ENCODE data around the gene PRR23E. TPM values are rescaled to one million over a fixed set of nuclear protein-coding genes. Genes with fewer than 3 reads are reported as not detected.

The PRR23E gene, protein sequence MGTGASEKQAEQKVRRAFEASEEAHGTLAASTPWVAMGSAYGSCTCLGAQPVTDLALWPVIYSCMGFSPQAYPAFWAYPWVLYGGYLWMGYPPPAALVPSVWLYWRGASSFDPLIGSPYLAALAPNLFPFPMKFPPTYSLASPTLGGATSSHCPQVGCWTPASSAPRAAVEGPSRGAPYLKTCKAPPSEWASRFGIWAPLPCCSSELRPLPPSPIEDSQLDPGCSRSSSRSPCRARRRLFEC
- not detected for polyA plus RNA-seq
- long read RNA-seq, donor 1, result 0 reads
- long read RNA-seq, donor 2, result 0 reads
- long read RNA-seq, donor 3, result 0 reads
- long read RNA-seq, donor 4, result 0 reads
- long read RNA-seq, donor 5, result 0 reads
- long read RNA-seq, donor 6, result 0 reads
- long read RNA-seq, donor 7, result 0 reads
- long read RNA-seq, donor 8, result 0 reads
- long read RNA-seq, donor 9, result 0 reads
- long read RNA-seq, donor 10, result 0 reads

DNA sequence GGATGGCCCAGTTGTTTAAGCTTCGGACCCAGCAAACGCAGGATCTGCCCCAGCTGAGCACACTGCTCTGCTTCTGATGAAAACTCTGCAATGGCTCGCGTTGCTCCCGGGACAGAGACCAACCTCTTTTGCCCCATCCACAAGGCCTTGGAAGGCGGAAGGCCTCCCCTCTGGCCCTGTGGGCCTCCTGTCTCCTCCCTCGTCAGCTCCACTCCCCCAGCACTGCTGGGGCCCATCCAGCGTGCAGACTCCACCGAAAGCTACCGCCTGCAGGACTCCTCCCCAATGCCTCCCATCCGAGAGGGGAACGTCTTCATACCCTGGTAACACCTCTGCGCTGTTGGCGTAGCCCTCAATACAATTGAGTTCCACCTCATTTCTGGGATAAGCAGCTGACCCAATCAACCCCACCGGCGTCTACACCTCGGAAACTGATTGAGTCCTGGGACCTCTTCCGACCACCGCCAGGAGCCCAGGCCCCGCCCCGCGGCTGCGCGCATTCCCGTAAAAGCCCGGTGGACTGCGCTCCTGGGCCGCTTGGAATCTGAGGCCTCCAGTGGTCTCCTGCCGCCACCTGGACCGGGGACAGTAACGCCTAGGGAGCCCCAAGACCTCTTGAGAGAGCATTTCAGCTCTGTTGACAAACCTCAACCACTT is at the start of gene PRR23E:
Gene PRR23E (plus strand): TSS at position 556 of the 657 bp plus-strand sequence. CDS start 3,555 bp downstream, outside the sequence.
- Histone ChIP-seq H3K9me3 (ENCODE audit: control insufficient read depth in 2 of 2, insufficient read depth in 1 of 2, low read depth in 1 of 2, low read length in 1 of 2) (peaks cover 0 to 7% of the 10 kb centered on the region in 2 donors), H3K36me3 (ENCODE audit: control insufficient read depth in 3 of 3, insufficient read depth in 2 of 3, low read depth in 1 of 3, low read length in 3 of 3) (no peaks in the 10 kb centered on the region), H3K4me3 (ENCODE audit: low read depth in 1 of 3, low read length in 3 of 3) (no peak within 1 kb of the TSS), H3K27me3 (ENCODE audit: control insufficient read depth in 3 of 3, insufficient read depth in 3 of 3, low read length in 3 of 3) (peaks cover 1 to 3% (median 2%) of the 10 kb centered on the region in 3 donors), H3K4me1 (ENCODE audit: control insufficient read depth in 3 of 3, insufficient read depth in 2 of 3, low read depth in 1 of 3, low read length in 2 of 3) (no peaks in the 10 kb centered on the region), H3K27ac (ENCODE audit: low read depth in 1 of 3, low read length in 2 of 3) (no peak within 1 kb of the TSS)
- FAIRE-seq (no peak), DNase-seq (no peak)
- 89 to 92% (median 89%) methylated on average over 31 of the region's 31 CpGs for whole genome bisulfite sequencing, 3 donors

GRCh38 chr3:127143172-127143571 is 49.8 kb upstream of the PRR23E start:
- no peak for FAIRE-seq
- 63 to 94% (median 92%) methylated on average over 2 of the region's 2 CpGs for WGBS, 3 donors

DNA sequence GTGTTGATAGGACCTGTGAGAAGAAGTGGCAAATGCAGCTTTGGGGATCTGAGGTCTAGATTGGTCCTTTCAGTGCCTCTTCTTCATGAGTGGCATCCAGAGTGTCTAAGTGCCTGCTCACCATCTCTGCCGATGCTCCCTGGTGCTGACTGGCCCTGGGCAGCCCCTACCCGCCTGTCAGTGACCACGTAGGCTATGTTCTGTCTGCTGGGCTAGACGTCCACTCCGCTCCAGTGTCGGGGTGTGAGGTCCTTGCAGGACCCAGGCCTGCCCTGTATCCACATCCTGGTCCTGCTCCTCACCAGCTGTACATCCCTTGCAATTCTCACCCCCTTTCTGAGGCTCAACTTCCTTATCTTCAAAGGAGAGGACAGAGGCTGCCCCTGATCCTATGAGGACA is 48.3 kb upstream of the PRR23E start:
- H3K4me3 ChIP-seq (ENCODE audit: low read depth in 1 of 3, low read length in 3 of 3), result no peak overlapping the region
- H3K27ac ChIP-seq (ENCODE audit: low read depth in 1 of 3, low read length in 2 of 3), result no peak overlapping the region
- DNase-seq (no peak), FAIRE-seq (no peak)
- no peaks in the 10 kb centered on the region for H3K36me3 ChIP-seq (ENCODE audit: control insufficient read depth in 3 of 3, insufficient read depth in 2 of 3, low read depth in 1 of 3, low read length in 3 of 3)
- peaks cover 0 to 4% of the 10 kb centered on the region in 2 donors for H3K9me3 ChIP-seq (ENCODE audit: control insufficient read depth in 2 of 2, insufficient read depth in 1 of 2, low read depth in 1 of 2, low read length in 1 of 2)
- H3K27me3 ChIP-seq (ENCODE audit: control insufficient read depth in 3 of 3, insufficient read depth in 3 of 3, low read length in 3 of 3), result peaks cover 0 to 7% (median 0%) of the 10 kb centered on the region in 3 donors
- 87 to 91% (median 89%) methylated on average over 6 of the region's 6 CpGs for WGBS, 3 donors
- H3K4me1 ChIP-seq (ENCODE audit: control insufficient read depth in 3 of 3, insufficient read depth in 2 of 3, low read depth in 1 of 3, low read length in 2 of 3), result peaks cover 0 to 19% (median 0%) of the 10 kb centered on the region in 3 donors

More at GRCh38 chr3:127143172-127143571, 49.8 kb upstream of the PRR23E start:
- no peak for DNase-seq
- Histone ChIP-seq H3K4me3 (ENCODE audit: low read depth in 1 of 3, low read length in 3 of 3) (no peak overlapping the region), H3K9me3 (ENCODE audit: control insufficient read depth in 2 of 2, insufficient read depth in 1 of 2, low read depth in 1 of 2, low read length in 1 of 2) (peaks cover 0 to 4% of the 10 kb centered on the region in 2 donors), H3K27me3 (ENCODE audit: control insufficient read depth in 3 of 3, insufficient read depth in 3 of 3, low read length in 3 of 3) (peaks cover 0 to 9% (median 0%) of the 10 kb centered on the region in 3 donors), H3K36me3 (ENCODE audit: control insufficient read depth in 3 of 3, insufficient read depth in 2 of 3, low read depth in 1 of 3, low read length in 3 of 3) (no peaks in the 10 kb centered on the region), H3K27ac (ENCODE audit: low read depth in 1 of 3, low read length in 2 of 3) (no peak overlapping the region), H3K4me1 (ENCODE audit: control insufficient read depth in 3 of 3, insufficient read depth in 2 of 3, low read depth in 1 of 3, low read length in 2 of 3) (peaks cover 0 to 19% (median 0%) of the 10 kb centered on the region in 3 donors)

GRCh38 chr3:127145266-127145665 is 47.7 kb upstream of the PRR23E start:
- DNase-seq (no peak), FAIRE-seq (no peak)
- peaks cover 0 to 11% (median 0%) of the 10 kb centered on the region in 3 donors for H3K27me3 ChIP-seq (ENCODE audit: control insufficient read depth in 3 of 3, insufficient read depth in 3 of 3, low read length in 3 of 3)
- H3K4me3 ChIP-seq (ENCODE audit: low read depth in 1 of 3, low read length in 3 of 3), result no peak overlapping the region
- no peak overlapping the region for H3K27ac ChIP-seq (ENCODE audit: low read depth in 1 of 3, low read length in 2 of 3)
- peaks cover 0 to 4% of the 10 kb centered on the region in 2 donors for H3K9me3 ChIP-seq (ENCODE audit: control insufficient read depth in 2 of 2, insufficient read depth in 1 of 2, low read depth in 1 of 2, low read length in 1 of 2)
- whole genome bisulfite sequencing, 3 donors, result 89 to 90% (median 90%) methylated on average over 6 of the region's 6 CpGs
- H3K36me3 ChIP-seq (ENCODE audit: control insufficient read depth in 3 of 3, insufficient read depth in 2 of 3, low read depth in 1 of 3, low read length in 3 of 3), result no peaks in the 10 kb centered on the region
- peaks cover 0 to 19% (median 0%) of the 10 kb centered on the region in 3 donors for H3K4me1 ChIP-seq (ENCODE audit: control insufficient read depth in 3 of 3, insufficient read depth in 2 of 3, low read depth in 1 of 3, low read length in 2 of 3)

- Histone ChIP-seq H3K4me1 (ENCODE audit: control insufficient read depth in 3 of 3, insufficient read depth in 2 of 3, low read depth in 1 of 3, low read length in 2 of 3) (peaks cover 0 to 8% (median 0%) of the 10 kb centered on the region in 3 donors), H3K27me3 (ENCODE audit: control insufficient read depth in 3 of 3, insufficient read depth in 3 of 3, low read length in 3 of 3) (peaks cover 0 to 11% (median 0%) of the 10 kb centered on the region in 3 donors), H3K4me3 (ENCODE audit: low read depth in 1 of 3, low read length in 3 of 3) (no peak overlapping the region), H3K27ac (ENCODE audit: low read depth in 1 of 3, low read length in 2 of 3) (no peak overlapping the region), H3K9me3 (ENCODE audit: control insufficient read depth in 2 of 2, insufficient read depth in 1 of 2, low read depth in 1 of 2, low read length in 1 of 2) (peaks cover 0 to 4% of the 10 kb centered on the region in 2 donors), H3K36me3 (ENCODE audit: control insufficient read depth in 3 of 3, insufficient read depth in 2 of 3, low read depth in 1 of 3, low read length in 3 of 3) (no peaks in the 10 kb centered on the region)
- no peak for FAIRE-seq
- 78 to 82% (median 79%) methylated on average over 8 of the region's 8 CpGs for WGBS, 3 donors
- no peak for DNase-seq
Measured at GRCh38 chr3:127147291-127147885, 45.5 kb upstream of the PRR23E start.

DNA sequence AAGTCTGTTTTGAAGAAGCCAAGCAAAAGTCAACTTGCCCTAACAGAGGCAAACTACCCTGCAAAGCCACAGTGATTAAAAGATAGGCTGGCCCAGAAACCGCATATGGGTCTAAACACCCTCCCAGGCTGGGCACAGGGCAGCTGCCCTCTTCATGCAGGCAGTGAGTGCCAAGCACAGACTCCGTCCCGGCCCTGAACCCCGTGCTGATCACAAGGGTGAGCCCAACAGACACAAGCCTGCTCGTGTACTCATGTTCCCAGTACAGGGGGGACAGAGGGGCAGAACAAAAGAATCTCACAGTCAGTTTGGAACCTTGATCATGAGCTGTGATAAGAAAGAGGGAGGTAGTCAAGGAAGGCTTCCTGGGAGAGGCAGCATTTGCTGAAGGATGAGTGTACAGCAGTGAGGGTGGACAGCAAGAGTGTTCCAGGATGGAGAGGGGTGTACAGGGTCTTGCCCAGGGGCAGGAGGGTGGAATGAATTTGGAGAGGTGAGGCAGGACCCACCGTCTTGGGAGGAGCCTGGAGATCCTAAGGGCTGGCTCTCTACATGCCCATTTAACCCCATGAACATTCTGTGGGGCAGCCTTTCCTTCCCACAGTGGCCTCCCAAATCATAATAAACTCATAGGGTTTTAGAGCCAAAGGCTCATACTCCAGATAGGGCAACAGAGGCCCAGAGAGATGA is 43.2 kb upstream of the PRR23E start:
- Histone ChIP-seq H3K4me1 (ENCODE audit: control insufficient read depth in 3 of 3, insufficient read depth in 2 of 3, low read depth in 1 of 3, low read length in 2 of 3) (no peaks in the 10 kb centered on the region), H3K36me3 (ENCODE audit: control insufficient read depth in 3 of 3, insufficient read depth in 2 of 3, low read depth in 1 of 3, low read length in 3 of 3) (no peaks in the 10 kb centered on the region), H3K27me3 (ENCODE audit: control insufficient read depth in 3 of 3, insufficient read depth in 3 of 3, low read length in 3 of 3) (peaks cover 0 to 11% (median 0%) of the 10 kb centered on the region in 3 donors), H3K9me3 (ENCODE audit: control insufficient read depth in 2 of 2, insufficient read depth in 1 of 2, low read depth in 1 of 2, low read length in 1 of 2) (no peaks in the 10 kb centered on the region), H3K4me3 (ENCODE audit: low read depth in 1 of 3, low read length in 3 of 3) (no peak overlapping the region), H3K27ac (ENCODE audit: low read depth in 1 of 3, low read length in 2 of 3) (no peak overlapping the region)
- WGBS, 3 donors, result 71 to 77% (median 75%) methylated on average over 6 of the region's 6 CpGs
- FAIRE-seq (no peak), DNase-seq (no peak)

- no peak overlapping the region for H3K4me3 ChIP-seq (ENCODE audit: low read depth in 1 of 3, low read length in 3 of 3)
- FAIRE-seq, result no peak
- 74 to 83% (median 80%) methylated on average over 15 of the region's 15 CpGs for WGBS, 3 donors
- H3K4me1 ChIP-seq (ENCODE audit: control insufficient read depth in 3 of 3, insufficient read depth in 2 of 3, low read depth in 1 of 3, low read length in 2 of 3), result no peaks in the 10 kb centered on the region
- peaks cover 0 to 11% (median 0%) of the 10 kb centered on the region in 3 donors for H3K27me3 ChIP-seq (ENCODE audit: control insufficient read depth in 3 of 3, insufficient read depth in 3 of 3, low read length in 3 of 3)
- no peaks in the 10 kb centered on the region for H3K9me3 ChIP-seq (ENCODE audit: control insufficient read depth in 2 of 2, insufficient read depth in 1 of 2, low read depth in 1 of 2, low read length in 1 of 2)
- DNase-seq, result no peak
- H3K36me3 ChIP-seq (ENCODE audit: control insufficient read depth in 3 of 3, insufficient read depth in 2 of 3, low read depth in 1 of 3, low read length in 3 of 3), result no peaks in the 10 kb centered on the region
- no peak overlapping the region for H3K27ac ChIP-seq (ENCODE audit: low read depth in 1 of 3, low read length in 2 of 3)
Measured at GRCh38 chr3:127150513-127151250, 42.2 kb upstream of the PRR23E start.
